Ascending aorta (tissue), 2 donors: ENCODE data around the gene NEMF. TPM values are rescaled to one million over a fixed set of nuclear protein-coding genes. Genes with fewer than 3 reads are reported as not detected.
"Not testable (repeated sequence)": the region's sequence is repeated elsewhere in the genome, so short reads cannot be mapped to it uniquely, and the experiment has no call there.

Experiments
- DNase-seq, 2 donors: peaks; one replicate each; pipeline ENCODE4 v3.0.0-alpha.2; 2019; ENCODE audit warnings: low spot score in 2 of 2
- H3K27ac ChIP-seq, 2 donors: fragments of 200-600 bp; sonication (generic); one replicate each; pipeline ENCODE4 v1.5.1; 2016 to 2017; ENCODE audit warnings: mild to moderate bottlenecking in 1 of 2
- H3K27me3 ChIP-seq: fragments of 200-600 bp; sonication (generic); one replicate; pipeline ENCODE4 v1.5.1; 2017
- H3K36me3 ChIP-seq, 2 donors: fragments of 200-600 bp; sonication (generic); one replicate each; pipeline ENCODE4 v1.5.1; 2016
- H3K4me1 ChIP-seq, 2 donors: fragments of 200-600 bp; sonication (generic); one replicate each; pipeline ENCODE4 v1.5.1; 2016 to 2017; ENCODE audit warnings: mild to moderate bottlenecking in 1 of 2
- H3K4me3 ChIP-seq, 2 donors: fragments of 200-600 bp; sonication (generic); one replicate each; pipeline ENCODE4 v1.5.1; 2016 to 2017; ENCODE audit warnings: mild to moderate bottlenecking in 1 of 2
- H3K9me3 ChIP-seq, 2 donors: fragments of 200-600 bp; sonication (generic); one replicate each; pipeline ENCODE4 v1.5.1; 2016
- intact Hi-C: fragments of 100-400 bp; cut with DNase I; formaldehyde crosslinking; loops from one replicate; pipeline ENCODE4 v1.15.1; 2023
- total RNA-seq: library from RNA; depleted of rRNA; stranded (reverse); fragments of >200 nt; gene quantifications from one replicate; pipeline ENCODE4 v1.1.0, GENCODE V29; 2016
- TF ChIP-seq, protein P1 (sequence below), 3 experiments: fragments of 200-600 bp in 2 of 3; fragments of 450-650 bp in 1 of 3; sonication (generic) in 2 of 3; IDR thresholded peaks; one replicate each; pipeline ENCODE4 v1.5.1; 2016 to 2019; ENCODE audit warnings: antibody characterized with exemption in 3 of 3, mild to moderate bottlenecking in 1 of 3, moderate library complexity in 1 of 3

NEMF gene
- total RNA-seq, 1 donor from 2014 or later: 14.6 TPM

DNA sequence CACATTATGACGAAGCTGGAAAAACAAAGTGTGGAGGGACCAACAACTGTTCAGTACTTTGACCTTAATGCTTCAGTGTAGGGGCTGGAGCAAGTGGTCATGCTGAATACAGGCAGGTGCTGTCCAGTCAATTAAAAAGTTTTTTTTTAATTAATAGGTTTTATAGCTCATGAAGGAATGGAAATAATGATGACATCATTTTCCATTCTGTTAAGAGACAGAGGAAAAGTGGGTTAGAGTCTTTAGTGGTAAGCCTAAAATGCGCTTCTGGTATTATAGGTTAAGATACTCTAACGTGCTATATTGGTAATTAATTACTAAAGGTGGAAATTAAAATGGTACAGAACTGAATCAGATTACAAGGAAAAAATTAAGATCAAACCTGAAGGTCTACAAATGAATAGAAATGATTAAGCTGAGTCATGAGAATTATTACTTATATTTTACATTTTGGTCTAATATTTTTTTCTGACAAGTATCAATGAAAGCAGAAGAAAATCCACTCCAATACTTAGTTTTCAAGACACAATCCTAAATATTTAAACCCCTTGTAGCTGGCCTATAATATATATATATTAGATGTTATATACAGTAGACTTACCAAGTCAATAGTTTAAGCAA, 69.1 kb downstream of the NEMF start:
- DNase-seq: no peak
- TF ChIP-seq, protein P1, sequence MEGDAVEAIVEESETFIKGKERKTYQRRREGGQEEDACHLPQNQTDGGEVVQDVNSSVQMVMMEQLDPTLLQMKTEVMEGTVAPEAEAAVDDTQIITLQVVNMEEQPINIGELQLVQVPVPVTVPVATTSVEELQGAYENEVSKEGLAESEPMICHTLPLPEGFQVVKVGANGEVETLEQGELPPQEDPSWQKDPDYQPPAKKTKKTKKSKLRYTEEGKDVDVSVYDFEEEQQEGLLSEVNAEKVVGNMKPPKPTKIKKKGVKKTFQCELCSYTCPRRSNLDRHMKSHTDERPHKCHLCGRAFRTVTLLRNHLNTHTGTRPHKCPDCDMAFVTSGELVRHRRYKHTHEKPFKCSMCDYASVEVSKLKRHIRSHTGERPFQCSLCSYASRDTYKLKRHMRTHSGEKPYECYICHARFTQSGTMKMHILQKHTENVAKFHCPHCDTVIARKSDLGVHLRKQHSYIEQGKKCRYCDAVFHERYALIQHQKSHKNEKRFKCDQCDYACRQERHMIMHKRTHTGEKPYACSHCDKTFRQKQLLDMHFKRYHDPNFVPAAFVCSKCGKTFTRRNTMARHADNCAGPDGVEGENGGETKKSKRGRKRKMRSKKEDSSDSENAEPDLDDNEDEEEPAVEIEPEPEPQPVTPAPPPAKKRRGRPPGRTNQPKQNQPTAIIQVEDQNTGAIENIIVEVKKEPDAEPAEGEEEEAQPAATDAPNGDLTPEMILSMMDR (IDR thresholded peaks at IDR 0.05): no peak
- Histone ChIP-seq H3K4me1 (no peaks in the 10 kb centered on the region), H3K27ac (no peak overlapping the region), H3K36me3 (peaks cover 88 to 97% of the 10 kb centered on the region in 2 donors), H3K27me3 (no peaks in the 10 kb centered on the region), H3K4me3 (no peak overlapping the region), H3K9me3 (no peaks in the 10 kb centered on the region)
- intact Hi-C loops: no loop called here

- H3K4me3 ChIP-seq, intact Hi-C loops, H3K27ac ChIP-seq, H3K9me3 ChIP-seq, H3K4me1 ChIP-seq, H3K27me3 ChIP-seq, DNase-seq: not testable (repeated sequence)
- H3K36me3 ChIP-seq: peaks cover 79 to 95% of the 10 kb centered on the region in 2 donors
Measured at GRCh38 chr14:49781040-49781439, 71.5 kb downstream of the NEMF start.

- H3K4me1 ChIP-seq: no peaks in the 10 kb centered on the region
- H3K36me3 ChIP-seq: peaks cover 76 to 90% of the 10 kb centered on the region in 2 donors
- H3K27me3 ChIP-seq: no peaks in the 10 kb centered on the region
- no peaks in the 10 kb centered on the region for H3K9me3 ChIP-seq
- H3K4me3 ChIP-seq: no peak overlapping the region
- TF ChIP-seq, protein P1 (IDR thresholded peaks at IDR 0.05): no peak
- no peak for DNase-seq
- intact Hi-C loops: no loop called here
- H3K27ac ChIP-seq: no peak overlapping the region
Measured at GRCh38 chr14:49778421-49778820, 74.2 kb downstream of the NEMF start.

- intact Hi-C loops: loop anchor here (5.0 kb wide), 1 partner anchor 458 kb away; the partner anchor contains the start of gene SOS2
- H3K36me3 ChIP-seq: peaks cover 43 to 65% of the 10 kb centered on the region in 2 donors
Measured at GRCh38 chr14:49774106-49774505, 78.5 kb downstream of the NEMF start.

DNA sequence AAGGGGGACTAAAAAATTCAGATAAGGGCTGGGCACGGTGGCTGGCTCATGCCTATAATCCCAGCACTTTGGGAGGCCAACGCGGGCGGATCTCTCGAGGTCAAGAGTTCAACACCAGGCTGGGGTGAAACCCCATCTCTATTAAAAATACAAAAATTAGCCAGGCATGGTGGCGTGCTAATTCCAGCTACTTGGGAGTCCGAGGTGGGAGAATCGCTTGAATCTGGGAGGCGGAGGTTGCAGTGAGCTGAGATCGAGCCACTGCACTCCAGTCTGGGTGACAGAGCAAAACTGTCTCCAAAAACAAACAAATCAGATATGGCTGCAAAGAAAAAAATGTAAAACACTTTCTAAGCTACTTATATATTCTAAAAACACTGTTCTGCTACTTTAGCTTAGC, 80.9 kb downstream of the NEMF start:
- H3K4me3 ChIP-seq, H3K27me3 ChIP-seq, DNase-seq, H3K9me3 ChIP-seq, H3K27ac ChIP-seq: not testable (repeated sequence)
- intact Hi-C loops: loop anchor here (5.0 kb wide), 1 partner anchor 461 kb away; the partner anchor contains the start of gene SOS2
- H3K4me1 ChIP-seq: peaks cover 0 to 23% of the 10 kb centered on the region in 2 donors
- peaks cover 28 to 43% of the 10 kb centered on the region in 2 donors for H3K36me3 ChIP-seq

More at GRCh38 chr14:49774106-49774505, 78.5 kb downstream of the NEMF start:
- Histone ChIP-seq H3K4me1 (peaks cover 0 to 20% of the 10 kb centered on the region in 2 donors), H3K4me3 (no peak overlapping the region), H3K27me3 (no peaks in the 10 kb centered on the region), H3K9me3 (no peaks in the 10 kb centered on the region), H3K27ac (no peak overlapping the region)
- no peak for DNase-seq
- TF ChIP-seq, protein P1 (IDR thresholded peaks at IDR 0.05): no peak

DNA sequence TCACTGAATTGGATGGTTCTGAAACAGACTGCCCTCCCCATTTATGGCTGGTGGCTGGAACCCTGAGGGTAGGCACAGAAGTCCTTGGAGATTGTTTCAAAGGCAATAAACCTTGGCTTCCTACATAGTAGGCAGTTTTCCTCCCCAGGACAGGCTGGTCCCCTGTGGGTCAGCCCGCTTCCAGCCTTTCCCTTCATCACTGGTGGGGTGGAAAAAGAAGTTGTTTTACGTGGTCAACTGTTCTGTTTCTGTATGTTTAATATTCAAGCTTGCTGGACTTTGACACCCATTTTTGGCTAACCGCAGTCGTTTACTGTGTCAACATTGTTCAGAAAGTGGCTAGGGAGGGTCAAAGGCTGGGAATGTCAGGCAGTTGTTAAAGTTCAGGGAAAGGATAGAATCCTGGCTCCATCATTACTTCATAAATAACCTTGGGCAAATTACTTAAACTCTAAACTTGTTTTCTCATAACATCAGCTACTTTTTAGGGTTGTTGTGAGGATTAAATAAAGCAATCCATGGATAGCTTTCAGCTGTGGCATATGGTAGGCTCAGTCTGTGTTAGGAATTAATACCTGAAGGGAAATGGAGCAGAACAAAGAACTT, 82.3 kb downstream of the NEMF start:
- no peak for DNase-seq
- H3K36me3 ChIP-seq: peaks cover 21 to 29% of the 10 kb centered on the region in 2 donors
- H3K4me1 ChIP-seq: peaks cover 0 to 24% of the 10 kb centered on the region in 2 donors
- TF ChIP-seq, protein P1 (IDR thresholded peaks at IDR 0.05): no peak
- intact Hi-C loops: loop anchor here (5.0 kb wide), 1 partner anchor 462 kb away; the partner anchor contains the start of gene SOS2
- H3K4me3 ChIP-seq: peak overlapping the region; percentile 13 to 94
- peak overlapping the region; percentile 41 to 48 for H3K27ac ChIP-seq
- no peaks in the 10 kb centered on the region for H3K9me3 ChIP-seq
- no peaks in the 10 kb centered on the region for H3K27me3 ChIP-seq
